GM19025 (cell line): Measurements from ENCODE around the gene NISCH.

Experiments
- ATAC-seq: cut with Tn5 transposase; IDR thresholded peaks from one replicate; pipeline ENCODE4 v1.9.1; 2021; ENCODE audit warnings: mild to moderate bottlenecking, low read depth, moderate library complexity; ENCODE audit not compliant: unreplicated experiment

NISCH gene

DNA sequence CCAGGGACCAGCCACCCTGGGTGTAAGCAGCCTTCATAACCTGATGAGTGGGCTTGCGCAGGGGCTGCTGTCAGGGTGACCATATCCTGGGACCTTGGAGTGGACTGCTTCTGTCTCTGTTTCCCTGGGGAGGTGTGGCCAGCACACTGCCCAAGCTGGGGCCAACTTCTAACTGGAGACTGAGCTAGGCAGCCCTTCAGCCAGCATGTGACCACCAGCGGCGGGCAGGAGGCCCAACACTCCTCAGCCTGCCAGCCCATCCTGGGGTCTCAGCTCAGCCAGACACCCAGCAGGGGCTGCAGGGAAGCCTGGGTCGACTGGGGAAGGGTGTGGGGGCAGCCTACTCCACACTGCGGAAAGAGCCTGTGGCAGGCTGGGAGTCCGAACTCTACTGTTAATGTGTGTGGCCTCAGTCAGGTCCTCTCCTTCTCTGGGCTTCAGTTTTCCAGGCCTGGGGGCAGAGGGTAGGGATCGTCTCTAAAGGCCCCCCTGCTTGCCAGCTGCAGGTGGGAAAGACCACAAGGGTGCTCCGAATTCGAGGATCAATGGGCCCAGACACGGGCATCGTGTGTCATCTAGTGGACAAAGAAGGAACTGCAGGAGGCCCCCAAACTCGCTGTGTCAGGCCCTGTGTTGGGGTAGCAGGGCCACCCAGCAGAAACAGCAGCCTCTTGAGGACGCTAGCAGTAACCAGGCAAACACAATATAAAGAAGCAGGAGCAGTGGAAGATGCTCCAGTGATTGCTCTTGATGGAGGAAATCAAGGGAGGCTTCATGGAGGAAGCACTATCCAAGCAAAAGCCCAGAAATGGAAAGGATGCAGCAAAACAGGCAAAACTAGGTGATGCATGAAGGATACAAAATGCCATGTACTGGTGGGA lies 8.5 kb upstream of the NISCH start:
- no peak for ATAC-seq

DNA sequence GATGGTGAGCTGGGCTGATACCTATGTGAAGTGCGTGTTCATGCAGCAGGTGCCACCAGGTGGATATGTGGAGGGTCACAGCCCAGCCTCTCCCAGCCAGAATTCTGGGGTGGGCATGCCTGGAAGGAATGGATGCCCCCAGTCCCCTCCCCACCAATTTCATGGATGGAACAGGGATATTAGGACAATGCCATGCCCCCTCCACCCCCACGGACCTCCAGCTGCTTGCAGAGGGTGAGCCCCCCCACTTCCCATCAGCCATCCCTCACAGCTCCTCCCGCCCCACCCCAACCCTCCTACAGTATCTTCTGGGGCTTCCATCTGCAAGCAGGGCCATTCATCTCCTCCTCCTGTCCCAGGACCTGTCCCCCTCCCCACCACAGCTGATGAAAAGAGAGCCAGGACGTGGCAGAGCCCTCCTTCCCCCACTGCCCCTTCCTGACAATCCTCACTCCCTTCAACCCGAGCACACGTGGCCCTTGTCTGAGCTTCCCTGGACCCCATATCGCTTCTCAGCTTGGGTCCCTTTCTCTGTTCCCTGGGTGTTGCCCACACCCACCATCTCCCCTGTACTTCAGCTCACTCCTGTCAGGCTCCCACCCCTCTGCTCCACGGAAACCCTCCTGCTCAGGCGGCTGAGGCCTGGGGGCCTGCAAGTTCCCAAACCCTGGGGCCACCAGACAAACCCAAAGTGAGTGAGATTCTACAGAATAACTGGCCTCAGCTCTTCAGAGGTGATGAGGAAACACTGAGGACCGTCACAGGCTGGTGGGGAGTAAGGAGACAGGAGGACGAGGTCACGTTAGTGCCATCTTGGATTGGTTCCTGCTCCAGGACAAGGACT lies 7.7 kb upstream of the NISCH start:
- no peak for ATAC-seq

- ATAC-seq = no peak
Observed at GRCh38 chr3:52450489-52451236, 4.7 kb upstream of the NISCH start.

DNA sequence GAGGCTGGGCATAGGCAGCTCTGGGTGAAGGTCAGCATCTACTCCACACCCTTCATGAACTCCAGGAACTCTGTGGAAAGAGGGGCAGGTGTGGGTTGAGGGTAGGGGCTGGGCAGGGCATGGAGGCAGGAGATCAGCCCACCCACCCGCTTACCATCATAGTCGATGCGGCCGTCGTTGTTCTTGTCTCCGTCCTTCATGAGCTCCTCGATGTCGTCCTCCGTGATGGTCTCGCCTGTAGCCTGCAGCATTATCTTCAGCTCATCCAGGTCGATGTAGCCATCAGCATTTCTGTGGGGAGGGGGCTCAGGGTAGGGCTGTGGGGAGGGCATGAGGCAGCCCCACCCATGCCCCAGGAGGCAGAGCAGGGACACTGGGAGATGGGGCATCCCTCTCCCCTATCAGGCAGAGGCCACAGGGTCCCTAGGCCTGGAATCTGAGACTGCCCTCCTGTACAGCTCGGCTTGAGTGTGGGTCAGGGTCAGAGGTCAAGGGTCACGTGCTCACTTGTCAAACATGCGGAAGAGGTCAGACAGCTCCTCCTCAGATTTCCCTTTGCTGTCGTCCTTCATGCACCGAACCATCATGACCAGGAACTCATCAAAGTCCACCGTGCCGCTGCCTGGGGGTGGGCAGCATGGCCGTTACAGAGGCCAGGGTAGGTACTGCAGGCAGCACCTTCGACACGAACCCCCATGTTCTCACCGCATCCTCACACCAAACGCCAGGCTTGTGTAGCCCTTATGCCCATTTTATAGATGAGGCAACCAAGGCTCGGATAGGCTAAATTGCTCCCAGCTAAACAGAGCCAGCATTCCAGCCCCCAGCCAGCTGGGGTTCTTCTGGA lies 3.9 kb upstream of the NISCH start:
- ATAC-seq = no peak

DNA sequence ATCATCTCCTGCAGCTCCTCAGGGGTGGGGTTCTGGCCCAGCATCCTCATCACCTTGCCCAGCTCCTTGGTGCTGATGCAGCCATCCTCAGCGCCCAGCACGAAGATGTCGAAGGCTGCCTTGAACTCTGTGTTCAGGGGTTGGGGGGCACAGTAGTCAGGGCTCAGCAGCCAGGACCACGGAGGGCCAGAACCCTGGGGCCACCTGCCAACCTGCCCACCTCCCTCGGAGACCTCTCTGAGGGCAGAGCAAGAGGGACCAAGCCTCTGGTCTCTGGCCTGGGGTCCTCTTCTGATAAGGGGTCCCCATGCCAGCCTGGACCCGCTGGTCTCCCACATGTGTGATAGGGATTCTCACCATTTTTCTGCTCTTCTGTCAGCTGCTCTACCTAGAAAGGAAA lies 3.3 kb upstream of the NISCH start:
- no peak for ATAC-seq

- ATAC-seq = no peak
Observed at GRCh38 chr3:52452570-52453221, 2.7 kb upstream of the NISCH start.

GRCh38 chr3:52453496-52454249 lies 1.7 kb upstream of the NISCH start, which contains the start of gene TNNC1:
TSS of gene TNNC1 (minus strand) at chr3:52454041. CDS start at chr3:52454015, 26 bp downstream.
- ATAC-seq = no peak

DNA sequence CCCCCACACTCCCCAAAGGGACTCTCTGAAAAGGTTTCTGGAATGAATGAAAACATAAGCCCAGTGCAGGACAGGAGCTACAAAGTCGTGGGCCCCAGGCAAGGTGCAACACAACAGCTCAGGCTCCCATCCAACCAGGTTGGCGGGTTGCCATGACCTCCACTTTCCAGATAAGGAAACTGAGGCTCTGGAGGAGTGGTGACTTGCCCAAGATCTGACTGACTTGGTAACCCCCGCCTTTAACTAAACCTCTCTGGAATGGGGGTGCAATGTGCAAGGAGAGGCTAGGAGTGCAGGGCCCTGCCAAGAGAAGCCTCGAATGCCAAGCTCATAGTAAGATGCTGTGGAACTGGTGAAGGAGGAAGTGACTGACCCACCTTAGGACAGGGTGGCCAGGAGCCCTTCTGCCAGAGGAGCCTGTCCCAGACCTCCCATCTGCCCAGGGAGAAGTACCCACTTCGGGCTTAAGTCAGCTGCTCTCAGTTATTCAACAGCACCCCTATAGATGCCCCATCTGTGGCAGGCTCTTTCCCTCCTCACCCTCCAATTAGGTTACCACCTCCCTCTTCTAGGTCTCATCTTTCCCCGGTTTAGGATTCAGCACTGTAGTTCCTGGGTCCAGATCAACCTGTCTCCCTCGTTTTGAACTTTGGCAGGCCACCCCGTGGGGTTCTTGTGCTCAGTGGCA lies 1.0 kb upstream of the NISCH start:
- ATAC-seq = no peak

DNA sequence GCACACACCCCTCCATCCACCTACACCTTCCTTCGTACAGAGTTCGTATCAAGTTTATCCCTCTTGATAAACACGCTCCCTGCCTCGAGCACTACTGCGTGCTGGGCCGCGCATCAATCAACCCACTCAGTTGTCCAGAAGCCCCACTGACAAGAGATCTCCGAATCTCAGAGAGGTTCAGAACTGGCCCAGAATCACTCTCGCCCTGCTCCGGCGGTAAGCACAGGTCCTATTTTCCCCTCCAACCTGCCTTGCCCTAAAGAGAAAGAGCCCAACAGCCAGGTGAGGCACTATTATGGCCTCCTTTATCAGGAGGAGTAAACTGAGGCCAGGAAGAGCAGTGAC lies 494 bp upstream of the NISCH start:
- ATAC-seq = no peak

- ATAC-seq = no peak
Observed at GRCh38 chr3:52456169-52456799, 880 bp downstream of the NISCH start.

DNA sequence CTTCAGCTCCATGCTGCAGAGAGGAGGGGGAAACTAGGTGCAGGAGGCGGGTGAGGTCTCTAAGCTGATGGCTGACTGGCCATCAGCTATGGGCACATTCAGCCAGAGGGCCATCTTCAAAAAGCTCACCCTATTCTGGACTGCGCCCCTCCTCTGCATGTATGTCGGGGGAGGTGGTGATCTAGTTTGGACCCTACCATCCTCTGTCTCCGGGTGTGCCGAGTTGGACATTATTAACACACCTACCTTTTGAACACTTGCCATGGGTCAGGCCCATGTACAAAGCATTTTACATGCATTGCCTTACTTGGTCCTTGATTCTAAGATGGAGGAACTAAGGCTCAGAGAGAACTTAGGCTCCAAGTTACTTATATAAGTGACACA lies 1.4 kb downstream of the NISCH start:
- no peak for ATAC-seq

DNA sequence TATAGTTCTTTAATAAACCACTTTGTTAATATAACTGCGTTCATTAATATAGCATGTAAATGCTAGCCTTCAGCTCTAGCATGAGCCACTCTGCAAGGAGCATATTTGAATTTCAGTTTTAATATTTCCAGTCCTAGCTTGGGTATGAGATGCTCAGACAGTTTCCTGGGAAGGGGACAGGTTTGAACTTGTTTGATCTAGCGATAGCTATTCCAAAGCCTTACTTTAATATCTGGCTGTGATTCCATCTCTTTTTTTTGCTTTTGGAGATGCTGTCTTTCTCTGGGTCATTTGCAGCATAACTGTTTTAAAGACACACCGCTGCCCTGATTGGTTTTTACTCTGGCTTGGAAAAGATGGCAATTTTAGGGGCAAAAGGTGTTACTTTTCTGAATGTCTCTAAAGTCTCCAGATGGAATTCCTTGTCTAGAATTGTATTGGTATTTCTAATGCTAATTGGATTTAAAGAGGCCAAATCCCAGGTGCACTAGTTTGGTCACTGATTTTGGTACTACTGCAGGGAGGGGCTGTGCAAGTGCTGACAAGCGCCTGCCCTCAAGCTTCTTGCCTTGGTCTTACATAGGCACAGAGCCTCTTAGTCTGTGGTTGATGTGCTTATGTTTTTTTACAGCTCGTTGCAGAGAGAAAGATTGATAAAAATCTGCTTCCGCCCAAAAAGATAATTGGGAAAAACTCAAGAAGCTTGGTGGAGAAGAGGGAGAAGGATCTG lies 2.8 kb downstream of the NISCH start:
- ATAC-seq = no peak

- ATAC-seq = no peak
Observed at GRCh38 chr3:52458770-52459545, 3.6 kb downstream of the NISCH start.

DNA sequence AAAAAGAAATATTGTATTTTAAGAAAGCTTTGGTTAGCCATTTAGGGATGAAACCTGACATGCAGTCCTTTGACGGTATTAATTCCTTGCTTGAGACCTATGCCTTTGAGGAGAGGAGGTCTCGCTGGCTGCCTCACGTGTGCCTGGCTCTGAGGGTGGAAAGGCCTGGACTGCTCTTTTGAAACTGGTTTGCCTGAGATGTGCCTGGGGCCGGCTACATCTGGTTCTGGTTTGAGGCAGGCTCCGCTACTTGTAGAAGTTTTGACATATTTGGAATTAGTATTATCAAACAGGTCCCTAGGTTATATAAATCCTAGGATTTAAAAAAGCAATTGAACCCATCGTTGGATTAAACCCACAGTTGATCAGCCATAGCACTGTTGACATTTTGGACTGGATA lies 6.5 kb downstream of the NISCH start:
- no peak for ATAC-seq

- no peak for ATAC-seq
Observed at GRCh38 chr3:52463416-52463815, 8.0 kb downstream of the NISCH start.

GRCh38 chr3:52468336-52468735 lies 12.9 kb downstream of the NISCH start:
- ATAC-seq = no peak
